ENCODE data around the gene YBX1. TPM values are rescaled to one million over a fixed set of nuclear protein-coding genes. Genes with fewer than 3 reads are reported as not detected.

The YBX1 gene
- total RNA-seq, 4 donors from 2014 or later, result 861 to 1,251 (median 1,022) TPM

DNA sequence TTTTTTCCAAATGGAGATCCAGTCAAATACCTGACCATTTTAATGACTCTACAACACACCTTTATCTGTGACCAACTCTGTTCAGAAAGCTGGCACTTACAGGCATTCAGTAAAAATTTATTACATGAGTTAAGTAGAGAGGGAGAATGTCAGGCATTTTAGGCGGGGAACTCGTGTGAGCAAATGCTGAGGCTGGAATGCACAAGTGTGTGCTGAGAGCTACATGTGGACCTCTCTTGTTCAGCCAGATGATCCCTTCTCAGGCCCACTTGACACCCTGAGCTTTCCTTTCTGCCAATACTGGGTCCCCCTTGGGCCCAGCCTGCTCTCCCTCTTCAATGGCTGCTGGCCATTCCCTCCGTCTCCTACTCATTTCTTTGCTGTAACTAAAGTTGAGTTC is 12.3 kb upstream of the YBX1 start:
- no peaks in the 10 kb centered on the region for H3K9me3 ChIP-seq
- H3K27me3 ChIP-seq, result no peaks in the 10 kb centered on the region
- intact Hi-C loops (cut with DNase I; ENCODE audit: low total_unique reads) (no loop called here), in situ Hi-C loops (cut with MboI; ENCODE audit: low sequenced_read_pairs in 4 of 4) (loop anchor here in 1 of 4 donors (25.0 kb wide), 1 partner anchor 333 kb away; the partner anchor contains the start of gene FOXJ3)
- no peaks in the 10 kb centered on the region for H3K4me1 ChIP-seq
- ATAC-seq, result no peak
- no peak for DNase-seq
- H3K27ac ChIP-seq, result no peak overlapping the region
- H3K36me3 ChIP-seq, result peaks cover 0 to 37% of the 10 kb centered on the region in 2 donors
- H3K4me3 ChIP-seq, result no peak overlapping the region
- TF ChIP-seq, protein P1, sequence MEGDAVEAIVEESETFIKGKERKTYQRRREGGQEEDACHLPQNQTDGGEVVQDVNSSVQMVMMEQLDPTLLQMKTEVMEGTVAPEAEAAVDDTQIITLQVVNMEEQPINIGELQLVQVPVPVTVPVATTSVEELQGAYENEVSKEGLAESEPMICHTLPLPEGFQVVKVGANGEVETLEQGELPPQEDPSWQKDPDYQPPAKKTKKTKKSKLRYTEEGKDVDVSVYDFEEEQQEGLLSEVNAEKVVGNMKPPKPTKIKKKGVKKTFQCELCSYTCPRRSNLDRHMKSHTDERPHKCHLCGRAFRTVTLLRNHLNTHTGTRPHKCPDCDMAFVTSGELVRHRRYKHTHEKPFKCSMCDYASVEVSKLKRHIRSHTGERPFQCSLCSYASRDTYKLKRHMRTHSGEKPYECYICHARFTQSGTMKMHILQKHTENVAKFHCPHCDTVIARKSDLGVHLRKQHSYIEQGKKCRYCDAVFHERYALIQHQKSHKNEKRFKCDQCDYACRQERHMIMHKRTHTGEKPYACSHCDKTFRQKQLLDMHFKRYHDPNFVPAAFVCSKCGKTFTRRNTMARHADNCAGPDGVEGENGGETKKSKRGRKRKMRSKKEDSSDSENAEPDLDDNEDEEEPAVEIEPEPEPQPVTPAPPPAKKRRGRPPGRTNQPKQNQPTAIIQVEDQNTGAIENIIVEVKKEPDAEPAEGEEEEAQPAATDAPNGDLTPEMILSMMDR (IDR thresholded peaks at IDR 0.05 in 4 of 5, conservative IDR thresholded peaks at IDR 0.05 in 1 of 5), result no peak
- no peak for TF ChIP-seq POLR2A (IDR thresholded peaks at IDR 0.05)

DNA sequence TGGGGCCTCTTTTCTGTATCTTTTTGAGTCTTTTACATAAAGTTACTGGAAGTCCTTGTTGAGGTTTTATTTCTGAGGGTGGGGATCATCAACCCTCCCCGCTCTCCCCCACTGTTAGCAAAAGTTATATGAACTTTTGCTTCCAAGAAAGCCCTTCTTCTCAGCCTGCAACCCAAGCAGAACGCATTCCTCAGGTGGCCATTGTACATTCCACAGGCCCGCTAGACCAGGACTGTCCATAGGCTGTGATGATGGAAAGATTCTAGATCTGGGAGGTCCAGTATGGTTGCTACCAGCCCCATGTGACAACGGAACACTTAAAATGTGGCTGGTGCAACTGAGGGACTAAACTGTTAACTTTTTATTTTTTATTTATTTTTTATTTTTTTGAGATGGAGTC is 11.8 kb upstream of the YBX1 start:
- intact Hi-C loops (cut with DNase I; ENCODE audit: low total_unique reads) (no loop called here), in situ Hi-C loops (cut with MboI; ENCODE audit: low sequenced_read_pairs in 4 of 4) (loop anchor here in 1 of 4 donors (25.0 kb wide), 1 partner anchor 333 kb away; the partner anchor contains the start of gene FOXJ3)
- H3K4me1 ChIP-seq, result no peaks in the 10 kb centered on the region
- TF ChIP-seq POLR2A (IDR thresholded peaks at IDR 0.05), result no peak
- TF ChIP-seq, protein P1 (IDR thresholded peaks at IDR 0.05 in 4 of 5, conservative IDR thresholded peaks at IDR 0.05 in 1 of 5), result no peak
- no peak overlapping the region for H3K4me3 ChIP-seq
- H3K9me3 ChIP-seq, result no peaks in the 10 kb centered on the region
- peaks cover 0 to 32% of the 10 kb centered on the region in 2 donors for H3K36me3 ChIP-seq
- no peak overlapping the region for H3K27ac ChIP-seq
- no peak for DNase-seq
- no peak for ATAC-seq
- no peaks in the 10 kb centered on the region for H3K27me3 ChIP-seq

DNA sequence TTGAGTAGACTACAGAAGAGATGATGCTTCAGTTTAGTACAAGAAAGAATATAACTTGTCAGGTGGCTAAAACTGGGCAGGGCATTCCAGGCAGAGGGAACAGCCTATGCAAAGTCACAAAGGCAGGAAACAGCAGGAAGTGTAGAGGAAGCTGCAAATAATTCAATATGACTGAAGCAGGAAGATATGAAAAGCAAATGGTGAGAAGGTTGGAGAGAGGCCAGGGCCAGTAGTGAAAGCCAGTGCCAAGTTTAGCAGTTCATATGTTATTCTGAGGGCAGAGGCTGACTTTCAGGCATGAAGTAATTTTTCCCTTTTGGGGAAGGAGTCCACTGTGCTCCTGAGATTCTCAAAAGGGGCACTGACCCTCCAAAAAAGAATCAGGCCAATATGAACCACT is 8.0 kb upstream of the YBX1 start:
- no peaks in the 10 kb centered on the region for H3K9me3 ChIP-seq
- no peaks in the 10 kb centered on the region for H3K36me3 ChIP-seq
- H3K4me1 ChIP-seq, result no peaks in the 10 kb centered on the region
- intact Hi-C loops (cut with DNase I; ENCODE audit: low total_unique reads), result no loop called here
- in situ Hi-C loops (cut with MboI; ENCODE audit: low sequenced_read_pairs in 4 of 4), result loop anchor here in 1 of 4 donors (25.0 kb wide), 1 partner anchor 337 kb away; the partner anchor contains the start of gene FOXJ3
- H3K27me3 ChIP-seq, result no peaks in the 10 kb centered on the region
- no peak for ATAC-seq
- TF ChIP-seq, protein P1 (IDR thresholded peaks at IDR 0.05 in 4 of 5, conservative IDR thresholded peaks at IDR 0.05 in 1 of 5), result no peak
- TF ChIP-seq POLR2A (IDR thresholded peaks at IDR 0.05), result no peak
- H3K27ac ChIP-seq, result no peak overlapping the region
- no peak overlapping the region for H3K4me3 ChIP-seq
- DNase-seq, result no peak

DNA sequence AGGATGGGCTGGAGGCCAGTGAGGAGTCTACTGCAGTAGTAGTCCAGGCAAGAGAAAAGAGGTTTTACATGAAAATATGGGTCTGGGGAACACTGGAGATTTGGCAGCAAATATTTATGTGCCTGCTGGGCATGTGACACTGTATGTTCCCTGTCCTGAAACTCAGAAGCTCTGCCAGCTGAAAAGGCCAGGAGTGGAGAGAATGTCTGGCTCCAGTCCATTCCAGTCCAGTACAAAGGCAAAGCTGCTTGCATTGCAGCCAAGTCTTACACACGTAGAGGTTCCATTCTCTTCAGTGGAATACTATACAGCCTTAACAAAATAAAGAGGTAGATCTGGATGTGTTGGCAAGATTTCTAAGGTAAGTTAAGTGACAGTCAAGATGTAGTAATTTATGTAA is 7.5 kb upstream of the YBX1 start:
- intact Hi-C loops (cut with DNase I; ENCODE audit: low total_unique reads) (no loop called here), in situ Hi-C loops (cut with MboI; ENCODE audit: low sequenced_read_pairs in 4 of 4) (loop anchor here in 1 of 4 donors (25.0 kb wide), 1 partner anchor 337 kb away; the partner anchor contains the start of gene FOXJ3)
- Histone ChIP-seq H3K9me3 (no peaks in the 10 kb centered on the region), H3K4me1 (no peaks in the 10 kb centered on the region), H3K27ac (no peak overlapping the region), H3K27me3 (no peaks in the 10 kb centered on the region), H3K4me3 (no peak overlapping the region), H3K36me3 (no peaks in the 10 kb centered on the region)
- no peak for TF ChIP-seq POLR2A (IDR thresholded peaks at IDR 0.05)
- TF ChIP-seq, protein P1 (IDR thresholded peaks at IDR 0.05 in 4 of 5, conservative IDR thresholded peaks at IDR 0.05 in 1 of 5), result no peak
- ATAC-seq (no peak), DNase-seq (no peak)

DNA sequence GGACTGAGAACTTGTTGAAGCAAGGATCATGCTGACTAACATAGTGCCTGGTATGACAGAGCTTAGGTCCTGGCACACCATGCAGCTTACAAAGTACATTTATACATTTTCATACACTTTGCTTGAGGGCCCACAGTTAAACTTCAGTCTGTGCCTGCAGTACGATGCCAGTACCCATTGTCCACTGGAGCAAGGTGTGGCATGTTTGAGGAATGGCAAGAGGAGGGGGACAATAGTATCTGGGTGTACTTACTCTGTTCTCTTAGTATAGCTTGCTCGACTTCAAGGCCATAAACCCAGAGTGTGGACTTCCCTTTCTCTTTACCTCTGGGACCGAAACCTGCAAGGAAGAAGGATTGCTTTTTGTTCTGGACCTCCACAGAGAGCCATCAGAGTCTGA is 6.8 kb upstream of the YBX1 start:
- H3K27me3 ChIP-seq, result no peaks in the 10 kb centered on the region
- H3K4me1 ChIP-seq, result peaks cover 0 to 3% of the 10 kb centered on the region in 2 donors
- ATAC-seq (no peak), DNase-seq (no peak)
- H3K36me3 ChIP-seq, result no peaks in the 10 kb centered on the region
- intact Hi-C loops (cut with DNase I; ENCODE audit: low total_unique reads) (no loop called here), in situ Hi-C loops (cut with MboI; ENCODE audit: low sequenced_read_pairs in 4 of 4) (no loop called here)
- TF ChIP-seq, protein P1 (IDR thresholded peaks at IDR 0.05 in 4 of 5, conservative IDR thresholded peaks at IDR 0.05 in 1 of 5), result no peak
- no peak for TF ChIP-seq POLR2A (IDR thresholded peaks at IDR 0.05)
- H3K4me3 ChIP-seq, result no peak overlapping the region
- no peak overlapping the region for H3K27ac ChIP-seq
- no peaks in the 10 kb centered on the region for H3K9me3 ChIP-seq
